Endothelial cell (in vitro differentiated cells): ENCODE data around the gene ITGAD. TPM values are rescaled to one million over a fixed set of nuclear protein-coding genes. Genes with fewer than 3 reads are reported as not detected.

Experiments used
- DNase-seq: peaks from one replicate; pipeline ENCODE4 v3.0.0; 2021; ENCODE audit warnings: low spot score
- H3K27ac Mint-ChIP-seq: one replicate; pipeline ENCODE4 v1.8.0; 2021; ENCODE audit warnings: mixed read lengths, inconsistent platforms; ENCODE audit not compliant: unreplicated experiment
- H3K27me3 Mint-ChIP-seq: one replicate; pipeline ENCODE4 v1.8.0; 2021; ENCODE audit warnings: mild to moderate bottlenecking, moderate library complexity, mixed read lengths, inconsistent platforms; ENCODE audit not compliant: unreplicated experiment
- H3K36me3 Mint-ChIP-seq: one replicate; pipeline ENCODE4 v1.8.0; 2021; ENCODE audit warnings: mild to moderate bottlenecking, low read depth, mixed read lengths, inconsistent platforms; ENCODE audit not compliant: unreplicated experiment
- H3K4me1 Mint-ChIP-seq: one replicate; pipeline ENCODE4 v1.8.0; 2021; ENCODE audit warnings: mild to moderate bottlenecking, mixed read lengths, inconsistent platforms; ENCODE audit not compliant: unreplicated experiment
- H3K4me3 Mint-ChIP-seq: one replicate; pipeline ENCODE4 v1.8.0; 2021; ENCODE audit warnings: mild to moderate bottlenecking, mixed read lengths, inconsistent platforms; ENCODE audit not compliant: unreplicated experiment
- H3K9me3 Mint-ChIP-seq: one replicate; pipeline ENCODE4 v1.8.0; 2021; ENCODE audit warnings: mixed read lengths, inconsistent platforms; ENCODE audit not compliant: unreplicated experiment
- CTCF ChIP-seq: fragments of 200-600 bp; sonication (generic); IDR thresholded peaks from one replicate; pipeline ENCODE4 v1.5.0; 2021; ENCODE audit warnings: antibody characterized with exemption; ENCODE audit not compliant: unreplicated experiment
- total RNA-seq: library from RNA; stranded (reverse); fragmentation: NEBNext Ultra II Directional; extraction: Animal tissue kit (Norgen Biotek cat#: 25700); gene quantifications from one replicate; pipeline ENCODE4 v1.2.1, GENCODE V29; 2021; ENCODE audit not compliant: unreplicated experiment

Gene ITGAD
- total RNA-seq, 1 donor from 2014 or later: not detected

DNA sequence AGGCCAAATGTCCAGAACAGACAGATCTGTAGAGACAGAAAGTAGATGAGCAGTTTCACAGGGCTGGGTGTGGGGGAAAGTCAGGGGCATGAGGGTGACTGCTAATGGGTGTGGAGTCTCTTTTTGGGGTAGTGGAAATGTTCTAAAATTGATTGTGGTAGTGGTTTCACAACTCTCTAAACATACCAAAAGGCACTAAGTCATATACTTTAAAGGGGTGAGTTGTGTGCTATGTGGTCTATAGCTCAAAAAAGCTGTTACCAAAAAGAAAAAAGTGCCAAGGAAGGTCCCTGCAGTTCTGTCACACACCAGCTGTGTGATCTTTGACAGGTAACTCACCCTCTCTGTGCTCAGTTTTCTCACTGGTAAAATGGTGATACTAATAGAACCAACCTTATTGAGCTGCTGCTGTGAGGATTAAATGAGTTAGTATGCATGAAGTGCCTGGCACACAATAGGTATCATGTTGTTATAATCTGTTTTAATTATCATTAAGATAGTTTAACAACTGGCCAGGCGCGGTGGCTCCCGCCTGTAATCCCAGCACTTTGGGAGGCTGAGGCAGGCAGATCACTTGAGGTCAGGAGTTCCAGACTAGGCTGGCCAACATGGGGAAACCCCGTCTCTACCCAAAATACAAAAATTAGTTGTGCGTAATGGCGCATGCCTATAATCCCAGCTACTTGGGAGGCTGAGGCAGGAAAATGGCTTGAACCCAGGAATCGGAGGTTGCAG, 27.8 kb upstream of the ITGAD start:
- Mint-ChIP-seq H3K27me3 (peaks cover 3% of the 10 kb centered on the region), H3K4me1 (no peaks in the 10 kb centered on the region), H3K4me3 (no peak overlapping the region), H3K36me3 (no peaks in the 10 kb centered on the region), H3K9me3 (no peaks in the 10 kb centered on the region), H3K27ac (no peak overlapping the region)
- DNase-seq: no peak
- no peak for TF ChIP-seq CTCF

DNA sequence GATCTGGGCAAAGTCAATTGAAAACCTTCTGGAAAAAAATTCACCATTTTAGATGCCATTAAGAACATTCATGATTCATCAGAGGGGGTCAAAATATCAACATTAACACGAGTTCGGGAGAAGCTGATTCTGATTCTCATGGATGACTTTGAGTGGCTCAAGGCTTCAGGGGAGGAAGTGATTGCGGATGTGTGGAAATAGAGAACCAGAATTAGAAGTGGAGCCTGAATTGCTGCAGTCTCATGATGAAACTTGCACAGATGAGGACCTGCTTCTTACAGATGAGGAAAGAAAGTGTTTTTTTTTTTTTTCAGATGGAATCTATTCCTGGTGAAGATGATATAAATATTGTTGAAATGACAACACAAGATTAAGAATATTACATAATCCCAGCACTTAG, 25.3 kb upstream of the ITGAD start:
- Mint-ChIP-seq H3K4me1 (no peaks in the 10 kb centered on the region), H3K27ac (no peak overlapping the region), H3K36me3 (no peaks in the 10 kb centered on the region), H3K9me3 (no peaks in the 10 kb centered on the region), H3K27me3 (peaks cover 4% of the 10 kb centered on the region), H3K4me3 (no peak overlapping the region)
- no peak for TF ChIP-seq CTCF
- DNase-seq: no peak

GRCh38 chr16:31371008-31371407, 22.1 kb upstream of the ITGAD start:
- TF ChIP-seq CTCF: no peak
- no peaks in the 10 kb centered on the region for H3K36me3 Mint-ChIP-seq
- no peak overlapping the region for H3K4me3 Mint-ChIP-seq
- H3K27ac Mint-ChIP-seq: no peak overlapping the region
- H3K4me1 Mint-ChIP-seq: no peaks in the 10 kb centered on the region
- peaks cover 2% of the 10 kb centered on the region for H3K27me3 Mint-ChIP-seq
- DNase-seq: no peak
- H3K9me3 Mint-ChIP-seq: no peaks in the 10 kb centered on the region

- H3K4me1 Mint-ChIP-seq: no peaks in the 10 kb centered on the region
- H3K27me3 Mint-ChIP-seq: peaks cover 2% of the 10 kb centered on the region
- TF ChIP-seq CTCF: no peak
- H3K36me3 Mint-ChIP-seq: no peaks in the 10 kb centered on the region
- no peak overlapping the region for H3K4me3 Mint-ChIP-seq
- no peaks in the 10 kb centered on the region for H3K9me3 Mint-ChIP-seq
- no peak overlapping the region for H3K27ac Mint-ChIP-seq
- DNase-seq: no peak
These were observed 21.3 kb upstream of the ITGAD start for GRCh38 chr16:31371619-31372484.

DNA sequence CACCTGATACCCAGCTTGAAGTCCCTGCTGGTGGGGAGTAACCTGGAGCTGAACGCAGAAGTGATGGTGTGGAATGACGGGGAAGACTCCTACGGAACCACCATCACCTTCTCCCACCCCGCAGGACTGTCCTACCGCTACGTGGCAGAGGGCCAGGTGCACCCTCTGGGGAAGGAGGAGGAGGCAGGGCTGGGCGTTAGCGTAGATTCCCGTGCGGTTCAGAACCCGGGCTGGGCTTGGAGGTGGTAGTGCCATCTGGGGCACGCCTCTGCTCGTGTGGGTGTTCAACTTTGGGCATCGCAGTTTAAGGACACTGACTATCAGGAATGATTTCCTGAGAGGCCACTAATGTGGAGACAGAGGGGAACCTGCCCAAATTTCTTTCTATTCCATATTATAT, 19.9 kb upstream of the ITGAD start:
- Mint-ChIP-seq H3K4me1 (no peaks in the 10 kb centered on the region), H3K9me3 (no peaks in the 10 kb centered on the region), H3K4me3 (no peak overlapping the region), H3K36me3 (no peaks in the 10 kb centered on the region), H3K27ac (no peak overlapping the region), H3K27me3 (peaks cover 2% of the 10 kb centered on the region)
- TF ChIP-seq CTCF: no peak
- DNase-seq: no peak
